K562 (cell line): Measurements from ENCODE around the gene DUS1L. TPM values are rescaled to one million over a fixed set of nuclear protein-coding genes. Genes with fewer than 3 reads are reported as not detected.

Experiments
- BCOR ChIP-seq: fragments of 450-650 bp; IDR thresholded peaks from 2 replicates; pipeline ENCODE4 v1.6.1; 2016
- CBX1 ChIP-seq: sonication (generic); IDR thresholded peaks from 2 replicates; pipeline ENCODE4 v1.6.1; 2016; ENCODE audit warnings: antibody characterized with exemption, low read depth, mild to moderate bottlenecking
- CEBPZ ChIP-seq: fragments of 150-350 bp; IDR thresholded peaks from 2 replicates; pipeline ENCODE4 v1.6.1; 2014; ENCODE audit warnings: low read depth, mild to moderate bottlenecking, low read length, borderline replicate concordance
- DMBX1 ChIP-seq: fragments of 250-450 bp; sonication (Bioruptor Pico); IDR thresholded peaks from 2 replicates; pipeline ENCODE4 v1.8.0; 2022; ENCODE audit warnings: inconsistent platforms, mild to moderate bottlenecking, moderate library complexity, borderline replicate concordance
- FOSL1 ChIP-seq: fragments of 200-800 bp; sonication (Bioruptor generic); conservative IDR thresholded peaks from 2 replicates; pipeline ENCODE4 v1.6.1; 2016; ENCODE audit warnings: missing genetic modification characterization, missing compliant biosample characterization
- FOXA3 ChIP-seq, 2 experiments: fragments of 450-650 bp in 1 of 2; sonication (generic) in 1 of 2; formaldehyde crosslinking; IDR thresholded peaks in 1 of 2; conservative IDR thresholded peaks in 1 of 2; 2 replicates each; pipeline versions ENCODE4 v1.4.0 to v1.8.0; 2020 to 2022; ENCODE audit warnings: mild to moderate bottlenecking in 2 of 2, missing genetic modification reagents in 1 of 2
- HMGXB4 ChIP-seq: sonication (generic); formaldehyde crosslinking; IDR thresholded peaks from 2 replicates; pipeline ENCODE4 v1.8.1; 2023; ENCODE audit warnings: mild to moderate bottlenecking, missing genetic modification reagents
- MBD2 ChIP-seq: sonication (generic); IDR thresholded peaks from 2 replicates; pipeline ENCODE4 v1.6.1; 2016; ENCODE audit warnings: low read depth, borderline replicate concordance
- MTF1 ChIP-seq: fragments of 250-450 bp; sonication (Bioruptor Pico); IDR thresholded peaks from 2 replicates; pipeline ENCODE4 v1.9.0; 2021; ENCODE audit warnings: moderate library complexity, mild to moderate bottlenecking, inconsistent platforms, borderline replicate concordance
- NCOA2 ChIP-seq, 2 experiments: fragments of 450-650 bp; IDR thresholded peaks; 2 replicates each; pipeline ENCODE4 v1.6.1; 2018; ENCODE audit warnings: mild to moderate bottlenecking in 2 of 2, moderate library complexity in 1 of 2; ENCODE audit not compliant: partially characterized antibody in 2 of 2
- PHB ChIP-seq: fragments of 250-450 bp; sonication (Bioruptor Pico); IDR thresholded peaks from 2 replicates; pipeline ENCODE4 v1.5.0; 2021
- POU5F1 ChIP-seq: fragments of 150-350 bp; IDR thresholded peaks from 2 replicates; pipeline ENCODE4 v1.6.1; 2014; ENCODE audit warnings: borderline replicate concordance, low read length, low read depth, mild to moderate bottlenecking; ENCODE audit not compliant: partially characterized antibody
- RREB1 ChIP-seq: fragments of 250-450 bp; sonication (Bioruptor Pico); IDR thresholded peaks from 2 replicates; pipeline ENCODE4 v1.4.0; 2020
- TAL1 ChIP-seq: fragments of 450-650 bp; IDR thresholded peaks from 2 replicates; pipeline ENCODE4 v1.6.1; 2016; ENCODE audit warnings: mild to moderate bottlenecking
- XRCC4 ChIP-seq: IDR thresholded peaks from one replicate; pipeline ENCODE4 v1.6.1; 2011; ENCODE audit not compliant: insufficient read depth, insufficient read length; ENCODE audit errors: extremely low read depth
- ZNF445 ChIP-seq: fragments of 250-450 bp; sonication (Bioruptor Pico); IDR thresholded peaks from 2 replicates; pipeline ENCODE4 v1.4.0; 2020; ENCODE audit warnings: low read depth, mild to moderate bottlenecking, moderate library complexity
- polyA plus RNA-seq, 8 experiments: library from polyadenylated mRNA; depleted of rRNA in 4 of 8; stranded (reverse) in 5 of 8; unstranded in 3 of 8; fragments of >200 nt; fragmentation: Nextera tagmentation in 2 of 8; fragmentation: Illumina TruSeq in 1 of 8; extraction: Ambion mirVana in 2 of 8; extraction: Trizol in 1 of 8; gene quantifications; 2 replicates each; pipeline versions ENCODE4 v1.2.1 to v1.2.3, GENCODE V29; 2011 to 2014; ENCODE audit warnings: inconsistent platforms in 1 of 8, missing spikeins in 1 of 8
- total RNA-seq, 7 experiments: library from RNA; depleted of rRNA in 6 of 7; stranded (reverse); fragments of >200 nt in 6 of 7; fragmentation: Illumina TruSeq in 2 of 7; extraction: Trizol in 2 of 7; gene quantifications; 2 replicates each; pipeline versions ENCODE4 v1.2.1 to v1.2.3, GENCODE V29; 2011 to 2021; ENCODE audit warnings: low replicate concordance in 1 of 7

Gene DUS1L
- total and polyA plus RNA-seq, 9 of the 15 experiments (the other 6 are each of a cell fraction or from before 2014, with no cell fraction given) = 7.8 to 210 (median 83.9) TPM

GRCh38 chr17:82030470-82031302, 34.9 kb downstream of the DUS1L start (continued):
- TF ChIP-seq RREB1 (CRISPR knock-in tag) = peak; percentile 59; the same call in 1 of the 2 replicates
- TF ChIP-seq NCOA2 (IDR thresholded peaks at IDR 0.05; ENCODE audit: partially characterized antibody in 2 of 2) = no peak
- no peak for TF ChIP-seq ZNF445 (CRISPR knock-in tag)
- peak; percentile 56 for TF ChIP-seq BCOR
- no peak for TF ChIP-seq MBD2
- no peak for TF ChIP-seq XRCC4
- no peak for TF ChIP-seq CBX1
- no peak for TF ChIP-seq TAL1
- peak; percentile 54; the same call in 1 of the 2 replicates for TF ChIP-seq HMGXB4 (CRISPR knock-in tag)
- TF ChIP-seq FOSL1 (tag) = no peak
- TF ChIP-seq MTF1 (CRISPR knock-in tag) = no peak
- TF ChIP-seq FOXA3 (CRISPR knock-in tag; conservative IDR thresholded peaks at IDR 0.05 in 1 of 2, IDR thresholded peaks at IDR 0.05 in 1 of 2) = 0 out of 4 replicates have a peak, but pooled peaks of 1 of the 2 experiments have one; percentile 36
- TF ChIP-seq DMBX1 (CRISPR knock-in tag) = 0 out of 2 replicates have a peak, but pooled peaks have one; percentile 16
- TF ChIP-seq CEBPZ = no peak
- TF ChIP-seq POU5F1 = no peak
- TF ChIP-seq PHB (CRISPR knock-in tag) = no peak
